Esophagus squamous epithelium (tissue), 4 donors: Measurements from ENCODE around the gene LAMTOR5.

Experiments used
- POLR2A ChIP-seq, 4 donors: fragments of 450-650 bp; IDR thresholded peaks; one replicate each; pipeline ENCODE4 v1.6.1; 2017; ENCODE audit warnings: antibody characterized with exemption in 4 of 4, mild to moderate bottlenecking in 4 of 4, moderate library complexity in 3 of 4
- TF ChIP-seq, protein P1 (sequence below), 6 experiments: fragments of 450-650 bp in 4 of 6; fragments of 200-600 bp in 2 of 6; sonication (generic) in 2 of 6; IDR thresholded peaks; one replicate each; pipeline ENCODE4 v1.5.1; 2016 to 2019; ENCODE audit warnings: antibody characterized with exemption in 6 of 6, mild to moderate bottlenecking in 4 of 6, moderate library complexity in 4 of 6

DNA sequence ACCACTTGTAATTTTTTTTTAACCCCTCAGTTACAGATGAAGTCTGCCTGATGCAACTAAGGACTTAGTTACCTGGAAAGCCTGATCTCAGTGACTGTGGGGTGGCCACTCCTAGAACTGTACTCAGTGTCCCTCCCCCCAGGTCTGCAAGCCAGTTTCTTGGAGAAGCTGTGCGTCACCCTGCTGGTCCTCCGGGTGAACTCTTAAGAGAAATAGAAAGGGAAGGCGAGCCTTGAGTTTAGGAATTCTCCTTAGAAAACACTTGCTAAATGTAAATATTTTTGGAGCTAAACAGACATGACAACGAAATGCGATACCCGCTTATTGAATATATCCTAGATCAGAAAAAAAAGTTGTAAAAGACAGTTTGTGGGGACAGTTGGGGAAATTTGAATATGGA is 17.4 kb downstream of the LAMTOR5 start:
- TF ChIP-seq, protein P1, sequence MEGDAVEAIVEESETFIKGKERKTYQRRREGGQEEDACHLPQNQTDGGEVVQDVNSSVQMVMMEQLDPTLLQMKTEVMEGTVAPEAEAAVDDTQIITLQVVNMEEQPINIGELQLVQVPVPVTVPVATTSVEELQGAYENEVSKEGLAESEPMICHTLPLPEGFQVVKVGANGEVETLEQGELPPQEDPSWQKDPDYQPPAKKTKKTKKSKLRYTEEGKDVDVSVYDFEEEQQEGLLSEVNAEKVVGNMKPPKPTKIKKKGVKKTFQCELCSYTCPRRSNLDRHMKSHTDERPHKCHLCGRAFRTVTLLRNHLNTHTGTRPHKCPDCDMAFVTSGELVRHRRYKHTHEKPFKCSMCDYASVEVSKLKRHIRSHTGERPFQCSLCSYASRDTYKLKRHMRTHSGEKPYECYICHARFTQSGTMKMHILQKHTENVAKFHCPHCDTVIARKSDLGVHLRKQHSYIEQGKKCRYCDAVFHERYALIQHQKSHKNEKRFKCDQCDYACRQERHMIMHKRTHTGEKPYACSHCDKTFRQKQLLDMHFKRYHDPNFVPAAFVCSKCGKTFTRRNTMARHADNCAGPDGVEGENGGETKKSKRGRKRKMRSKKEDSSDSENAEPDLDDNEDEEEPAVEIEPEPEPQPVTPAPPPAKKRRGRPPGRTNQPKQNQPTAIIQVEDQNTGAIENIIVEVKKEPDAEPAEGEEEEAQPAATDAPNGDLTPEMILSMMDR (IDR thresholded peaks at IDR 0.05) = no peak
- no peak for TF ChIP-seq POLR2A (IDR thresholded peaks at IDR 0.05)
